Gastrocnemius medialis (tissue), 4 donors: ENCODE measurements around the gene FARP1.

Experiments
- POLR2A ChIP-seq, 2 donors: fragments of 450-650 bp; IDR thresholded peaks; one replicate each; pipeline ENCODE4 v1.6.1; 2017; ENCODE audit warnings: antibody characterized with exemption in 2 of 2, mild to moderate bottlenecking in 2 of 2, moderate library complexity in 2 of 2
- TF ChIP-seq, protein P1 (sequence below), 5 experiments: fragments of 450-650 bp in 3 of 5; fragments of 200-600 bp in 2 of 5; sonication (generic) in 2 of 5; IDR thresholded peaks in 4 of 5; conservative IDR thresholded peaks in 1 of 5; 1 replicate in 4 of 5; 2 replicates in 1 of 5; pipeline ENCODE4 v1.5.1; 2016 to 2019; ENCODE audit warnings: antibody characterized with exemption in 5 of 5, mild to moderate bottlenecking in 3 of 5, moderate library complexity in 3 of 5

DNA sequence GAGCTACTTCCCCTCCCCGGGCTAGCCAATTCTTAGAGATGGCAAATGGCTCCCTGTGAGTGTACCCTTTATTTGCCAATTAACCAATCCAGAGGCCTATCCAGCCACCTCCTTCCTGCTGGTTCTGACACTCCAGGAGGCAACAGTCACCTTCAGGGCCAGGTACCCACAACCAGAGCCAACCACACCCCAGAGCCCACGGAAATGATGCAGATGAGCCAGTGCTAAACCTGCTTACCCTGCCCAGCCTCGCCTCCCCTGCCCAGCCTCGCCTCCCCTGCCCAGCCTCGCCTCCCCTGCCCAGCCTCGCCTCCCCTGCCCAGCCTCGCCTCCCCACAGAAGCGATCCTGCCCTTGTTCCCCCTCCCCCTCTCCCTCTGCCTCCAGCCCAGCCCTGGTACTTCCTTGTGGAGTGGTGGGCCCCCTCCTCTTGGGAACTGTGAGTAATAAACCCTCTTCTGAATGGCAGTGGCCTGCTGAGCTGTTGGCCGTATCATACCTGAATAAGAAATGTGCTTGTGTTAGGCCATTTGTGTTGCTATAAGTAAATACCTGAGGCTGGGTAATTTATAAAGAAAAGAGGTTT, 207.9 kb downstream of the FARP1 start:
- TF ChIP-seq, protein P1, sequence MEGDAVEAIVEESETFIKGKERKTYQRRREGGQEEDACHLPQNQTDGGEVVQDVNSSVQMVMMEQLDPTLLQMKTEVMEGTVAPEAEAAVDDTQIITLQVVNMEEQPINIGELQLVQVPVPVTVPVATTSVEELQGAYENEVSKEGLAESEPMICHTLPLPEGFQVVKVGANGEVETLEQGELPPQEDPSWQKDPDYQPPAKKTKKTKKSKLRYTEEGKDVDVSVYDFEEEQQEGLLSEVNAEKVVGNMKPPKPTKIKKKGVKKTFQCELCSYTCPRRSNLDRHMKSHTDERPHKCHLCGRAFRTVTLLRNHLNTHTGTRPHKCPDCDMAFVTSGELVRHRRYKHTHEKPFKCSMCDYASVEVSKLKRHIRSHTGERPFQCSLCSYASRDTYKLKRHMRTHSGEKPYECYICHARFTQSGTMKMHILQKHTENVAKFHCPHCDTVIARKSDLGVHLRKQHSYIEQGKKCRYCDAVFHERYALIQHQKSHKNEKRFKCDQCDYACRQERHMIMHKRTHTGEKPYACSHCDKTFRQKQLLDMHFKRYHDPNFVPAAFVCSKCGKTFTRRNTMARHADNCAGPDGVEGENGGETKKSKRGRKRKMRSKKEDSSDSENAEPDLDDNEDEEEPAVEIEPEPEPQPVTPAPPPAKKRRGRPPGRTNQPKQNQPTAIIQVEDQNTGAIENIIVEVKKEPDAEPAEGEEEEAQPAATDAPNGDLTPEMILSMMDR (IDR thresholded peaks at IDR 0.05 in 4 of 5, conservative IDR thresholded peaks at IDR 0.05 in 1 of 5), result no peak
- TF ChIP-seq POLR2A (IDR thresholded peaks at IDR 0.05), result no peak
